Naive thymus-derived CD4-positive, alpha-beta T cell (primary cell): ENCODE measurements around the gene TNFRSF1B. TPM values are rescaled to one million over a fixed set of nuclear protein-coding genes. Genes with fewer than 3 reads are reported as not detected.
A peak's percentile ranks its signal among the peaks of the same experiment; 100 is the strongest.

Source experiments
- ATAC-seq: fragments of 150-1000 bp; cut with Tn5 transposase; 2 replicates; pipeline ENCODE4 v1.10.0; 2021; ENCODE audit warnings: mild to moderate bottlenecking, moderate library complexity
- CTCF ChIA-PET: fragments of 350-600 bp; sonication (Branson Sonifier 250); formaldehyde crosslinking; loops from one replicate; lab custom pipeline; 2021; ENCODE audit warnings: antibody characterized with exemption; lab: Charles Lee
- POLR2A ChIA-PET: fragments of 350-600 bp; sonication (Branson Sonifier 250); formaldehyde crosslinking; loops from one replicate; lab custom pipeline; 2021; ENCODE audit warnings: antibody characterized with exemption, inconsistent platforms; lab: Charles Lee
- DNase-seq, 9 donors: peaks; one replicate each; pipeline versions ENCODE4 v3.0.0 to v3.0.0-alpha.2; 2020 to 2022; ENCODE audit warnings: mixed read lengths in 1 of 9
- H3K27ac ChIP-seq: one replicate; pipeline ENCODE4 v1.7.0; 2013; ENCODE audit warnings: mild to moderate bottlenecking, low read depth, low read length, moderate library complexity
- H3K27me3 ChIP-seq, 2 donors: one replicate each; pipeline ENCODE4 v1.7.0; 2013; ENCODE audit warnings: low read length in 2 of 2, mild to moderate bottlenecking in 2 of 2, moderate library complexity in 2 of 2; ENCODE audit not compliant: control insufficient read depth in 2 of 2, insufficient read depth in 2 of 2
- H3K36me3 ChIP-seq, 3 experiments: 1 replicate in 2 of 3; 2 replicates in 1 of 3; pipeline ENCODE4 v1.7.0; 2013; ENCODE audit warnings: low read length in 3 of 3, mild to moderate bottlenecking in 3 of 3, moderate library complexity in 1 of 3; ENCODE audit not compliant: insufficient read depth in 3 of 3, control insufficient read depth in 2 of 3
- H3K4me1 ChIP-seq, 2 donors: one replicate each; pipeline ENCODE4 v1.7.0; 2013; ENCODE audit warnings: low read length in 2 of 2, mild to moderate bottlenecking in 2 of 2, moderate library complexity in 1 of 2; ENCODE audit not compliant: control insufficient read depth in 2 of 2, insufficient read depth in 2 of 2
- H3K4me3 ChIP-seq: 2 replicates; pipeline ENCODE4 v1.7.0; 2013; ENCODE audit warnings: mild to moderate bottlenecking, low read length
- H3K9me3 ChIP-seq, 3 experiments: 1 replicate in 2 of 3; 2 replicates in 1 of 3; pipeline ENCODE4 v1.7.0; 2013; ENCODE audit warnings: low read length in 3 of 3; ENCODE audit not compliant: control insufficient read depth in 2 of 3
- H3K27ac Mint-ChIP-seq, 9 donors: one replicate each; pipeline ENCODE4 v1.8.0; 2020 to 2022; ENCODE audit warnings: mixed read lengths in 9 of 9, mild to moderate bottlenecking in 8 of 9, moderate library complexity in 5 of 9, inconsistent platforms in 2 of 9
- H3K27me3 Mint-ChIP-seq, 5 donors: one replicate each; pipeline ENCODE4 v1.8.0; 2021 to 2022; ENCODE audit warnings: mixed read lengths in 5 of 5, mild to moderate bottlenecking in 1 of 5
- H3K36me3 Mint-ChIP-seq, 5 donors: one replicate each; pipeline ENCODE4 v1.8.0; 2020 to 2022; ENCODE audit warnings: mixed read lengths in 5 of 5, mild to moderate bottlenecking in 3 of 5, inconsistent platforms in 1 of 5
- H3K4me1 Mint-ChIP-seq, 7 donors: one replicate each; pipeline ENCODE4 v1.8.0; 2020 to 2022; ENCODE audit warnings: mixed read lengths in 7 of 7, mild to moderate bottlenecking in 3 of 7, inconsistent platforms in 1 of 7
- H3K4me3 Mint-ChIP-seq, 10 donors: one replicate each; pipeline ENCODE4 v1.8.0; 2020 to 2022; ENCODE audit warnings: mild to moderate bottlenecking in 10 of 10, mixed read lengths in 10 of 10, moderate library complexity in 6 of 10, inconsistent platforms in 2 of 10
- H3K9me3 Mint-ChIP-seq, 11 donors: one replicate each; pipeline ENCODE4 v1.8.0; 2020 to 2022; ENCODE audit warnings: mixed read lengths in 11 of 11, mild to moderate bottlenecking in 4 of 11, inconsistent platforms in 1 of 11, moderate library complexity in 1 of 11
- intact Hi-C, 2 donors: fragments of 100-400 bp; cut with micrococcal nuclease; formaldehyde crosslinking; loops; one replicate each; pipeline ENCODE4 v1.15.1; 2023
- polyA plus RNA-seq, 2 donors: library from polyadenylated mRNA; unstranded; fragments of 300-500 nt; fragmentation: Illumina TruSeq; gene quantifications; one replicate each; pipeline ENCODE4 v1.2.3, GENCODE V29; 2021
- total RNA-seq, 6 experiments: library from RNA in 5 of 6; stranded (reverse) in 5 of 6; gene quantifications; 1 replicate in 5 of 6; 2 replicates in 1 of 6; pipeline ENCODE4 v1.2.3 and lab custom pipeline; 2021 to 2026

Gene TNFRSF1B
- total and polyA plus RNA-seq, 7 experiments from 2014 or later, result 30.1 to 278 (median 48.2) TPM

DNA sequence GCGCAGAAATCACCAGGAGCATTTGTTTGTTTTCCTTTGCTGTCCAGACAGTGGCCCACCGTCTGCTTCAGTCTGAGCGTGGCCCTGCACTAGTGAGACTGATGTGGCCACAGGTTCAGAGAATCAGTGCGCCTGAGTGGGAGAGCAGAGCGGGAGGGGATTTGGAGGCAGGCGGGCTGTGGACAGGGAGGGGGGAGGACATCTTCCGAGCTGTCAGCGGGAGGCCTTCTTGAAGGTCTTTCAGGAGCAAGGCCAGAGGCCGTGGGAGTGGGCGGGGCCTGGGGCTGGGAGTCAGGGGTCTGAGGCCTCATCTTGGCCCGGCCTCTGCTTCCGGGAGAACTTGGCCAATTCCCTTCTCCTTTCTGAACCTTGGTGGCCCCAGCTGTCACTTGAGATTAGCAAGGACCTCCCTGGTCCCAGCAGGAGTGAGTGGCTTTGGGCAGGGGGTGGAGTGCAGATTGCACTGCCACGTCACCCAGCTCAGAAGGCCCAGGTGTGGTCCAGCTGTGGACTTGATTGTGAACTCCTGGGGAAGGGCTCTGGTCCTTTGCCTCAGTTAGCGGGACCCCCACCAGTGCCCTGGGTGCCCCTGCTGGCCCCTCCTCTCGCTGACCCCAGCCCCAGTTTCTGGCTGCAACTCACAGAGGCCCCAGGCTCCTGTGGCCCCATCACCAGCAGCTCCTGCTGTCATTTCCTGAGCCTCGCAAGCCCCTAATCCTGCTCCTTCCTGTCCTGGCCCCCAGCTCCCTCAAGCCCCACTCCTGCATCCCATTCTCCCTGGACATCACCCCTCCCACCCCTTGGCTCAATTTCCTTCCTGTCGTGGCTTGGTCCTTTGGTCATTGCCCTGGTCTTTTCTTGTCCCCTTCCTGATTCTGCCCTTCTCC lies 8.4 kb downstream of the TNFRSF1B start:
- H3K4me1 ChIP-seq, result peaks cover 75 to 88% of the 10 kb centered on the region in 2 donors
- no peaks in the 10 kb centered on the region for H3K27me3 ChIP-seq
- H3K27ac ChIP-seq, result peak overlapping the region; percentile 92
- Mint-ChIP-seq H3K4me3 (peak overlapping the region; percentile 42 to 87 (median 62)), H3K27me3 (no peaks in the 10 kb centered on the region), H3K9me3 (peaks cover 0 to 3% (median 0%) of the 10 kb centered on the region in 11 donors), H3K4me1 (peaks cover 57 to 94% (median 91%) of the 10 kb centered on the region in 7 donors), H3K27ac (peak overlapping the region; percentile 90 to 100 (median 98)), H3K36me3 (peaks cover 0 to 40% (median 5%) of the 10 kb centered on the region in 5 donors)
- intact Hi-C loops, result loop anchor here in 1 of 2 donors (5.0 kb wide), 1 partner anchor 368 kb away; the partner anchor contains the start of genes CLCN6 and MTHFR
- no peak for DNase-seq
- H3K9me3 ChIP-seq, result no peaks in the 10 kb centered on the region
- ChIA-PET POLR2A (interaction anchor here (0.6 to 8.2 kb wide), 8 partner anchors 9 to 50 kb away, joined by 3 to 125 read pairs (median 4); partner anchors contain the start of gene TNFRSF1B), CTCF (interaction anchor here (0.6 to 4.7 kb wide), 5 partner anchors 31 to 50 kb away, joined by 3 to 36 read pairs (median 4); no protein-coding TSS in a partner anchor)
- H3K4me3 ChIP-seq, result no peak overlapping the region
- no peak for ATAC-seq
- peaks cover 0 to 5% (median 0%) of the 10 kb centered on the region in 3 experiments for H3K36me3 ChIP-seq

DNA sequence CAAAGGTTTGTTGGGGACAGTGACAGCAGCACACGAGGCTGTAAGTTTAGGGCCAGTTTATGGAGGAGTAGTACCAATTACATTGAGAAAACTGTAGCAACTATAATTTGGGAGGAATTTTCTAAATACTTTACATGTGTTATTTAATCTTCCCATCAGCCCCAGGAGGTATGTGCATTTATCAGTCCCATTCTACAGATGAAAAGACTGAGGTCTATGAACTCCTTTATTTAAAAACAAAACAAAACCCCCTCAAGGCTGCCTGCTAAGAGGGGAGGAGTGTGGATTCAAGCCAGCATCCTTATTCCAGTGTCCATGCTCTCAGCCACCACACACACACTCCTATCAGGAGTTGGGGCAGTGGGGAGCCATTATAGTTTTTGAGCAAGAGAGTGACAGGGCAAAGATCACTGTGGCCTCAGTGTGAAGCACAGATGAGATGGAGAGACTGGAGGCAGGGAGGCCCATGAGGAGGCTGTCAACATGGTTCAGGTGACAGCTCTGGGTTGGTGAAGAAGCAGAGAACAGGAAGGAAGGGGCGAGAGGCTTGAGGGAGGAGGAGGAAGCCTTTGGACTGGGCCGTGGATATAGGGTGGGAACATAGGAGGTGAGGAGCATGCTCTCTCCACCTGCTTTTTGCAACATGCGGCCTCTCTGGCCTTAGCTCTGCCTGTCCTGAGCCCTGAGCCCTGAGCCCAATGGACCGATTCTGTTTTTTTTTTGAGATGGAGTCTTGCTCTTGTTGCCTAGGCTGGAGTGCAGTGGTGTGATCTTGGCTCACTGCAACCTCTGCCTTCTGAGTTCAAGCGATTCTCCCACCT lies 9.7 kb downstream of the TNFRSF1B start:
- H3K27ac ChIP-seq, result peak overlapping the region; percentile 44
- ChIA-PET POLR2A (interaction anchor here (0.6 to 8.2 kb wide), 12 partner anchors 8 to 52 kb away, joined by 3 to 125 read pairs (median 6); partner anchors contain the start of gene TNFRSF1B), CTCF (interaction anchor here (0.6 to 4.7 kb wide), 5 partner anchors 30 to 51 kb away, joined by 3 to 36 read pairs (median 5); no protein-coding TSS in a partner anchor)
- Mint-ChIP-seq H3K4me3 (peak overlapping the region in 9 of 10 donors; percentile 54 to 87 (median 74)), H3K27ac (peak overlapping the region; percentile 90 to 100 (median 97)), H3K9me3 (peaks cover 0 to 3% (median 0%) of the 10 kb centered on the region in 11 donors), H3K27me3 (no peaks in the 10 kb centered on the region), H3K36me3 (peaks cover 0 to 31% (median under 1%) of the 10 kb centered on the region in 5 donors), H3K4me1 (peaks cover 52 to 94% (median 88%) of the 10 kb centered on the region in 7 donors)
- intact Hi-C loops, result loop anchor here in 1 of 2 donors (5.0 kb wide), 1 partner anchor 369 kb away; the partner anchor contains the start of genes CLCN6 and MTHFR
- no peak for ATAC-seq
- H3K9me3 ChIP-seq, result no peaks in the 10 kb centered on the region
- DNase-seq, result no peak
- H3K27me3 ChIP-seq, result no peaks in the 10 kb centered on the region
- H3K36me3 ChIP-seq, result peaks cover 0 to 5% (median 0%) of the 10 kb centered on the region in 3 experiments
- no peak overlapping the region for H3K4me3 ChIP-seq
- peaks cover 75 to 87% of the 10 kb centered on the region in 2 donors for H3K4me1 ChIP-seq

DNA sequence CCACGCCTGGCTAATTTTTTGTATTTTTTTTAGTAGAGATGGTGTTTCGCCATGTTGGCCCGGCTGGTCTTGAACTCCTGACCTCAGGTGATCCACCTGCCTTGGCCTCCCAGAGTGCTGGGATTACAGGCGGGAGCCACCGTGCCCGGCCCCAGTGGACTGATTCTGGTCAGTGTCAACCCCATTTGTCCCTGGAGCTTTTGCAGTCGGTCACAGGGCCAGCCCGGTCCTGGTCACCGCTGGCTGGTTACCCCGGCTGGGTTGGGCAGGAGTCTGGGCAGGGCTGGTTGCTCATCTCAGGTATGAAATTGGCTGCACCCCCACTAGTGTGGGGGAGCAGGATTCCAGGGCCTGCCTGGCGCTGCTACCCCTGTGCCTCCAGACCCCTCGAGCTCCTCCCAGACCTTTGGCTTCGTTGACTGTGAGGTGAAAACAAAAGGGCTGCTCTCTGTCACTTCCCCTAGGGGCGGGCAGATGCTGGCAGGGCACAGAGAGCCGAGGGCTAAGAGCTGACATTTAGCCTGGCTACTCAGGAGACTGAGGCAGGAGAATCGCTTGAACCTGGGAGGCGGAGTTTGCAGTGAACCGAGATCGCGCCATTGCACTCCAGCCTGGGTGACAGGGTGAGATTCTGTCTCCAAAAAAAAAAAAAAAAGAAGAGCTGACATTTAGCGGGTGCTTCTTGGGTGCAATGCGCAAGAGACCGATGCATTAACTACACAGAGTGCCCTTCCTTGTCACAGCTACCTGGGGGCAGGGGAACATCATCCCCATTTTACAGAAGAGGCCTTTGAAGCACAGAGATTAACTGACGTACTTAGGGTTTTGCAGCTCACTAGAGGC lies 10.6 kb downstream of the TNFRSF1B start:
- Histone ChIP-seq H3K27me3 (no peaks in the 10 kb centered on the region), H3K4me1 (peaks cover 72 to 80% of the 10 kb centered on the region in 2 donors), H3K36me3 (peaks cover 0 to 5% (median 0%) of the 10 kb centered on the region in 3 experiments), H3K9me3 (no peaks in the 10 kb centered on the region), H3K4me3 (peak overlapping the region; percentile 38), H3K27ac (peak overlapping the region; percentile 82)
- no peaks in the 10 kb centered on the region for H3K27me3 Mint-ChIP-seq
- peaks cover 0 to 3% (median 0%) of the 10 kb centered on the region in 11 donors for H3K9me3 Mint-ChIP-seq
- H3K36me3 Mint-ChIP-seq, result peaks cover 0 to 29% (median 0%) of the 10 kb centered on the region in 5 donors
- intact Hi-C loops, result loop anchor here in 1 of 2 donors (5.0 kb wide), 1 partner anchor 370 kb away; the partner anchor contains the start of genes CLCN6 and MTHFR
- POLR2A ChIA-PET, result interaction anchor here (0.7 to 8.2 kb wide), 16 partner anchors 9 to 269 kb away, joined by 3 to 125 read pairs (median 6); partner anchors contain the start of gene TNFRSF1B
- peak overlapping the region; percentile 90 to 100 (median 98) for H3K27ac Mint-ChIP-seq
- DNase-seq, result no peak
- peaks cover 51 to 94% (median 83%) of the 10 kb centered on the region in 7 donors for H3K4me1 Mint-ChIP-seq
- H3K4me3 Mint-ChIP-seq, result peak overlapping the region; percentile 81 to 92 (median 86)
- ATAC-seq, result no peak
- CTCF ChIA-PET, result interaction anchor here (0.5 to 4.7 kb wide), 10 partner anchors 12 to 67 kb away, joined by 3 to 36 read pairs (median 4); no protein-coding TSS in a partner anchor

DNA sequence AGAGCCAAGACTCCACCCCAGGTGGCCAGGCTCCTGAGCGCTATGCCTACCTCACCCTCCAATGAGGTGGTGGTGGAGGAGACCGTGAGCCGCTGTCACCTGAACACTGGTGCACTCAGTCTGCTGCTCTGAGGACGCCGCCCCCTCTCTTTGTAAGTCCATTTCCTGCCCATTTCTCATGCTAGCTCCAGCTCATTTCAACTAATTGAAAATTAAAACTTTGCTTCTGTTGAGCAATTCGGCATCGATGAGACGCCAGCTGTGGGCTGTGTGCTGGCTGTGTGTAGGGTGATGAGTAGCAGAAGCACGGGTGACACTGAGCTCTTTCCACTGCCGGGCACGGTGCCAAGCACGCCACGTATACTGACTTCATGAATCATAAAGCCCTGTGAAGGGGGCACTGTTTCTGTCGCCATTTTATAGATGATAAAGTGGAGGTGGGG lies 11.2 kb downstream of the TNFRSF1B start:
- no peaks in the 10 kb centered on the region for H3K27me3 Mint-ChIP-seq
- DNase-seq, result peak; percentile 75 to 96 (median 85)
- ChIA-PET CTCF (interaction anchor here (0.5 to 4.7 kb wide), 9 partner anchors 11 to 66 kb away, joined by 3 to 36 read pairs (median 4); no protein-coding TSS in a partner anchor), POLR2A (interaction anchor here (0.7 to 8.2 kb wide), 17 partner anchors 9 to 270 kb away, joined by 3 to 125 read pairs (median 4); partner anchors contain the start of gene TNFRSF1B)
- Histone ChIP-seq H3K4me1 (peaks cover 66 to 80% of the 10 kb centered on the region in 2 donors), H3K27me3 (no peaks in the 10 kb centered on the region), H3K4me3 (peak overlapping the region; percentile 38), H3K27ac (peak overlapping the region; percentile 82), H3K9me3 (no peaks in the 10 kb centered on the region), H3K36me3 (peaks cover 0 to 5% (median 0%) of the 10 kb centered on the region in 3 experiments)
- intact Hi-C loops, result loop anchor here (1.0 to 5.0 kb wide), 9 partner anchors 11 to 371 kb away; partner anchors contain the start of genes CLCN6 (in 1 of the 2) and MTHFR (in 1 of the 2)
- ATAC-seq, result peak; percentile 74
- H3K4me1 Mint-ChIP-seq, result peaks cover 51 to 91% (median 80%) of the 10 kb centered on the region in 7 donors
- peak overlapping the region; percentile 81 to 92 (median 86) for H3K4me3 Mint-ChIP-seq
- H3K9me3 Mint-ChIP-seq, result peaks cover 0 to 3% (median 0%) of the 10 kb centered on the region in 11 donors
- H3K36me3 Mint-ChIP-seq, result peaks cover 0 to 29% (median 0%) of the 10 kb centered on the region in 5 donors
- peak overlapping the region; percentile 89 to 100 (median 97) for H3K27ac Mint-ChIP-seq

DNA sequence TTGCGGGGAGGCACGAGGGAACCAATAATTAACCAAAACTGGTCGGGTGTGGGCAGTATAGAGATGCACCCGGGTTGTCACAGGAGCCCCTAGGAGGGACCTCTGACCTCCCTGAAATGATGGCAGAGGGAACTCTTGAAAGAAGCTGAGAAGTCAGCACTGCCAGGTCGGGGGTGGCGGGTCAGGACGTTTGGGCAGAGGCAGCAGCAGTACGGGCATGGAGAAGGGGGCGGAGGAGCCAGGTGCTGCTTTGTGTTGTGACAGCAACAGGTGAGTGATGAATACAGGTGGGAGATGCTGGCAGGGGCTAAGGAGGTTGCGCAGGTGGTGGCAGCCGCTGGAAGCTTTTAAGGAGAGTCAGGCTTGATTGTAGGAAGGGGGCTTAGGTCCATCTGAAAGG lies 11.7 kb downstream of the TNFRSF1B start:
- Mint-ChIP-seq H3K27ac (peak overlapping the region; percentile 89 to 100 (median 97)), H3K4me1 (peaks cover 51 to 91% (median 82%) of the 10 kb centered on the region in 7 donors), H3K27me3 (no peaks in the 10 kb centered on the region), H3K4me3 (peak overlapping the region; percentile 81 to 92 (median 86)), H3K36me3 (peaks cover 0 to 29% (median 0%) of the 10 kb centered on the region in 5 donors), H3K9me3 (peaks cover 0 to 3% (median 0%) of the 10 kb centered on the region in 11 donors)
- ChIA-PET POLR2A (interaction anchor here (0.7 to 8.2 kb wide), 16 partner anchors 10 to 270 kb away, joined by 3 to 125 read pairs (median 4); partner anchors contain the start of gene TNFRSF1B), CTCF (interaction anchor here (0.7 to 4.7 kb wide), 7 partner anchors 28 to 66 kb away, joined by 3 to 36 read pairs (median 4); no protein-coding TSS in a partner anchor)
- Histone ChIP-seq H3K36me3 (peaks cover 0 to 5% (median 0%) of the 10 kb centered on the region in 3 experiments), H3K9me3 (no peaks in the 10 kb centered on the region), H3K27ac (peak overlapping the region; percentile 82), H3K27me3 (no peaks in the 10 kb centered on the region), H3K4me3 (peak overlapping the region; percentile 38), H3K4me1 (peaks cover 61 to 76% of the 10 kb centered on the region in 2 donors)
- intact Hi-C loops, result loop anchor here (1.0 to 5.0 kb wide), 9 partner anchors 11 to 371 kb away; partner anchors contain the start of genes CLCN6 (in 1 of the 2) and MTHFR (in 1 of the 2)
- DNase-seq, result peak in 1 of 9 donors; percentile 50
- ATAC-seq, result no peak
